GM12878 (cell line): ENCODE results near the gene DNAJB8. TPM values are rescaled to one million over a fixed set of nuclear protein-coding genes. Genes with fewer than 3 reads are reported as not detected.

Experiments
- ATAC-seq: fragments of 200-7000 bp; cut with Tn5 transposase; 3 replicates; pipeline ENCODE4 v1.9.1; 2020; ENCODE audit warnings: mild to moderate bottlenecking, moderate library complexity
- BruUV-seq: library from RNA; stranded (reverse); fragments of 400-500 nt; replicated peaks from 2 replicates; lab custom pipeline; 2021; lab: Mats Ljungman, UMichigan
- CTCF ChIA-PET: fragments of 300-600 bp; sonication (Branson Sonifier 250); formaldehyde crosslinking; extraction: SDS; loops from one replicate; lab custom pipeline; 2021; ENCODE audit warnings: inconsistent platforms; lab: Yijun Ruan, JAX
- POLR2A ChIA-PET: fragments of 350-600 bp; formaldehyde crosslinking; extraction: SDS; loops from one replicate; lab custom pipeline; 2021; ENCODE audit warnings: inconsistent platforms; lab: Charles Lee
- RAD21 ChIA-PET: fragments of 300-600 bp; sonication (Branson Sonifier 250); formaldehyde crosslinking; loops from one replicate; lab custom pipeline; 2023; ENCODE audit warnings: antibody characterized with exemption; ENCODE audit not compliant: unreplicated experiment; lab: Charles Lee
- SMC1A ChIA-PET: fragments of 300-600 bp; sonication (Branson Sonifier 250); formaldehyde crosslinking; loops from one replicate; lab custom pipeline; 2023; ENCODE audit not compliant: unreplicated experiment, uncharacterized antibody; lab: Charles Lee
- DNase-seq: peaks from one replicate; pipeline ENCODE4 v3.0.0-alpha.2; 2011; ENCODE audit warnings: low read depth, low spot score
- FAIRE-seq: peaks from 3 replicates; lab custom pipeline; 2011; peaks lifted over from hg19 to GRCh38; lab: Jason Lieb, UNC
- H2AFZ ChIP-seq: 2 replicates; pipeline ENCODE4 v1.6.0; 2011; ENCODE audit warnings: low read depth, low read length, control low read depth; ENCODE audit not compliant: control insufficient read depth
- H3K27ac ChIP-seq: 2 replicates; pipeline ENCODE4 v1.5.1; 2011; ENCODE audit warnings: control low read depth; ENCODE audit not compliant: control insufficient read depth, insufficient read depth
- H3K27me3 ChIP-seq, 2 experiments: replicated peaks in 1 of 2; 2 replicates each; pipeline versions ENCODE4 v1.6.0 to v1.6.1; 2011; ENCODE audit warnings: low read length in 1 of 2; ENCODE audit not compliant: control insufficient read depth in 2 of 2, insufficient read depth in 2 of 2
- H3K36me3 ChIP-seq, 2 experiments: 2 replicates each; pipeline ENCODE4 v1.5.1; 2011; ENCODE audit warnings: low read length in 1 of 2; ENCODE audit not compliant: control insufficient read depth in 2 of 2, insufficient read depth in 2 of 2
- H3K4me1 ChIP-seq: 2 replicates; pipeline ENCODE4 v1.6.1; 2011; ENCODE audit warnings: mild to moderate bottlenecking, low read length, moderate library complexity, mixed read lengths; ENCODE audit not compliant: control insufficient read depth, insufficient read depth
- H3K4me2 ChIP-seq: 2 replicates; pipeline ENCODE4 v1.6.0; 2011; ENCODE audit warnings: control low read depth; ENCODE audit not compliant: control insufficient read depth, insufficient read depth
- H3K4me3 ChIP-seq: fragments of 200-600 bp; sonication (generic); 2 replicates; pipeline ENCODE4 v1.5.1; 2016
- H3K79me2 ChIP-seq: 2 replicates; pipeline ENCODE4 v1.6.0; 2011; ENCODE audit warnings: low read length; ENCODE audit not compliant: control insufficient read depth, insufficient read depth
- H3K9ac ChIP-seq: 2 replicates; pipeline ENCODE4 v1.8.0; 2011; ENCODE audit warnings: low read length, control low read depth, mixed read lengths; ENCODE audit not compliant: control insufficient read depth, insufficient read depth
- H3K9me3 ChIP-seq: replicated peaks from 3 replicates; pipeline ENCODE4 v1.5.1; 2011; ENCODE audit warnings: mild to moderate bottlenecking, low read length; ENCODE audit not compliant: control insufficient read depth, insufficient read depth
- H4K20me1 ChIP-seq: 2 replicates; pipeline ENCODE4 v1.6.0; 2011; ENCODE audit not compliant: control insufficient read depth, insufficient read depth
- BHLHE40 ChIP-seq, 2 experiments: fragments of 450-650 bp in 1 of 2; IDR thresholded peaks; 2 replicates each; pipeline ENCODE4 v1.6.1; 2011 to 2017; ENCODE audit warnings: low read depth in 2 of 2, borderline replicate concordance in 1 of 2, improper control_type of control experiment in 1 of 2, low read length in 1 of 2, mild to moderate bottlenecking in 1 of 2
- BRCA1 ChIP-seq: IDR thresholded peaks from 2 replicates; pipeline ENCODE4 v1.6.1; 2011; ENCODE audit warnings: low read depth, low read length, improper control_type of control experiment
- ELK1 ChIP-seq: IDR thresholded peaks from 2 replicates; pipeline ENCODE4 v1.6.1; 2012; ENCODE audit warnings: low read depth, low read length, improper control_type of control experiment
- EZH2 ChIP-seq: IDR thresholded peaks from 2 replicates; pipeline ENCODE4 v1.6.1; 2012; ENCODE audit warnings: low read depth, mild to moderate bottlenecking, control low read depth, inconsistent platforms, low read length, borderline replicate concordance; ENCODE audit not compliant: control insufficient read depth
- IRF4 ChIP-seq: IDR thresholded peaks from 2 replicates; pipeline ENCODE4 v1.6.1; 2011; ENCODE audit warnings: low read depth, low read length
- MEF2A ChIP-seq: IDR thresholded peaks from 2 replicates; pipeline ENCODE4 v1.6.1; 2011; ENCODE audit warnings: low read depth, mild to moderate bottlenecking, low read length, moderate library complexity; ENCODE audit not compliant: insufficient read depth
- NFYA ChIP-seq: IDR thresholded peaks from 2 replicates; pipeline ENCODE4 v1.6.1; 2011; ENCODE audit warnings: low read depth, mild to moderate bottlenecking, low read length, improper control_type of control experiment, borderline replicate concordance
- PRDM15 ChIP-seq: fragments of 450-650 bp; formaldehyde crosslinking; IDR thresholded peaks from 2 replicates; pipeline ENCODE4 v1.4.0; 2020; ENCODE audit warnings: mild to moderate bottlenecking, moderate library complexity
- SRF ChIP-seq, 2 experiments: IDR thresholded peaks; 2 replicates each; pipeline ENCODE4 v1.6.1; 2011; ENCODE audit warnings: low read depth in 2 of 2, low read length in 2 of 2, mild to moderate bottlenecking in 1 of 2, moderate library complexity in 1 of 2
- ZNF217 ChIP-seq: fragments of 450-650 bp; IDR thresholded peaks from 2 replicates; pipeline ENCODE4 v1.6.1; 2017; ENCODE audit warnings: antibody characterized with exemption, mild to moderate bottlenecking
- WGBS: methylation state at CpG from one replicate; pipeline ENCODE4 v1.1.6; 2016; ENCODE audit warnings: low lambda C conversion rate; ENCODE audit not compliant: insufficient replicate concordance, insufficient coverage; ENCODE audit errors: missing lambda C conversion rate; 5-methylcytosine and 5-hydroxymethylcytosine counted together
- in situ Hi-C: fragments of 300-500 bp; cut with MboI; formaldehyde crosslinking; loops from 9 replicates; pipeline ENCODE4 v1.14.3; 2018; ENCODE audit warnings: mixed read lengths
- intact Hi-C: fragments of 100-400 bp; cut with micrococcal nuclease; formaldehyde crosslinking; loops from one replicate; pipeline ENCODE4 v1.14.2; 2022; ENCODE audit not compliant: unreplicated experiment
- polyA plus RNA-seq, 11 experiments: library from polyadenylated mRNA; depleted of rRNA in 4 of 11; unstranded in 6 of 11; stranded (reverse) in 5 of 11; fragments of >200 nt; fragmentation: Nextera tagmentation in 4 of 11; fragmentation: Illumina TruSeq in 1 of 11; extraction: Ambion mirVana in 4 of 11; extraction: Trizol in 1 of 11; gene quantifications; 1 replicate in 1 of 11; 2 replicates in 10 of 11; pipeline versions ENCODE4 v1.2.1 to v1.2.3, GENCODE V29; 2011 to 2016; ENCODE audit warnings: inconsistent platforms in 2 of 11, missing spikeins in 2 of 11, low read depth in 1 of 11
- total RNA-seq, 4 experiments: library from RNA; depleted of rRNA in 3 of 4; stranded (reverse); fragments of >200 nt in 3 of 4; fragmentation: Illumina TruSeq in 1 of 4; extraction: Trizol in 1 of 4; gene quantifications; 2 replicates each; pipeline versions ENCODE4 v1.2.1 to v1.2.3, GENCODE V29; 2013 to 2021
- TF ChIP-seq, protein P1 (sequence below): fragments of 450-650 bp; IDR thresholded peaks from 2 replicates; pipeline ENCODE4 v1.6.1; 2017; ENCODE audit warnings: low read depth, mild to moderate bottlenecking, moderate library complexity

The DNAJB8 gene
- total and polyA plus RNA-seq, 10 of the 15 experiments (the other 5 are each of a cell fraction or from before 2014, with no cell fraction given): not detected

DNA sequence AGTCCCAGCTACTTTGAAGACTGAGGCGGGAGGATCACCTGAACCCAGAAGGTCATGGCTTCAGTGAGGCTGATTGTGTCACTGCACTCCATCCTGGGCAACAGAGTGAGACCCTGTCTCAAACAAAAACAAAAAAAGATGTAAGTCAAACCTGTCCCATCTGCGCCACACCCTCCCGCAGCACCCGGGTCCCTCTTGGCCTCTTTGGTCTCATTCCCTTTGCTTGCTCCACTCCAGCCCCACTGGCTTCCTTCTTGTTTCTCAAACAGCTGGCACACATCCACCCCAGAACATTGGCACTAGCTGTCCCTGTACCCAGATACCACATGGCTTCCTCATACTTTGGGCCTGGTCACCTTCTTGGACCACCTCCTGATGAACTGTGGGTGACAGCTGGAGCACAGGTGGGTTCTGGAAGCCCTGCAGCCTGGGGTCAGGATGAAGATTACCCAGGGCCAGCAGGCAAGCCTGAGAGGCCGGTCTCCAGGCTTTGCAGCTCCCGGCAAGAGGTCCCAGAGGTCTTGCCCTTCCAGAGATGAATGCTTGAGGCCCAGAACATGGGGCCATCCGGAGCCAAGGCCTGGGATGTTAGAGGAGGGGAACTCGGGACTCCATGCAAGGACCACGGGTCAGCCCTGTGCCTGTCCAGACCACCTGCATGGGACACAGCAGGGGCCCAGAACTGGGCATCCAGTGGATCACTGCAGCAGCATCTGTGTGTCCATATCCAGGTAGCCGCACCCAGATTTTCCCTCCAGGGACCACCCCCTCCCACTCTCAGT, 37.3 kb upstream of the DNAJB8 start:
- H2AFZ ChIP-seq: no peak overlapping the region
- ChIA-PET CTCF (no interaction called here), POLR2A (no interaction called here), RAD21 (no interaction called here), SMC1A (no interaction called here)
- H3K27ac ChIP-seq: no peak overlapping the region
- no peak overlapping the region for H3K4me3 ChIP-seq
- in situ Hi-C loops (no loop called here), intact Hi-C loops (no loop called here)
- H3K36me3 ChIP-seq: no peaks in the 10 kb centered on the region
- no peaks in the 10 kb centered on the region for H3K4me1 ChIP-seq
- no peaks in the 10 kb centered on the region; a peak in 2 of 4 replicates for H3K27me3 ChIP-seq
- H4K20me1 ChIP-seq: no peaks in the 10 kb centered on the region
- ATAC-seq (no peak), FAIRE-seq (no peak), DNase-seq (no peak)
- no peak overlapping the region for H3K9ac ChIP-seq
- no TSS peak for BruUV-seq
- 47% methylated on average over 10 of the region's 10 CpGs for WGBS
- TF ChIP-seq ZNF217 (no peak), BHLHE40 (IDR thresholded peaks at IDR 0.05; ENCODE audit: borderline replicate concordance in 1 of 2, low read depth in 2 of 2, low read length in 1 of 2) (no peak), BRCA1 (no peak), NFYA (no peak), EZH2 (no peak), PRDM15 (CRISPR knock-in tag) (no peak), ELK1 (no peak), MEF2A (no peak), IRF4 (no peak), SRF (IDR thresholded peaks at IDR 0.05; ENCODE audit: low read depth in 2 of 2, low read length in 2 of 2) (no peak)
- TF ChIP-seq, protein P1, sequence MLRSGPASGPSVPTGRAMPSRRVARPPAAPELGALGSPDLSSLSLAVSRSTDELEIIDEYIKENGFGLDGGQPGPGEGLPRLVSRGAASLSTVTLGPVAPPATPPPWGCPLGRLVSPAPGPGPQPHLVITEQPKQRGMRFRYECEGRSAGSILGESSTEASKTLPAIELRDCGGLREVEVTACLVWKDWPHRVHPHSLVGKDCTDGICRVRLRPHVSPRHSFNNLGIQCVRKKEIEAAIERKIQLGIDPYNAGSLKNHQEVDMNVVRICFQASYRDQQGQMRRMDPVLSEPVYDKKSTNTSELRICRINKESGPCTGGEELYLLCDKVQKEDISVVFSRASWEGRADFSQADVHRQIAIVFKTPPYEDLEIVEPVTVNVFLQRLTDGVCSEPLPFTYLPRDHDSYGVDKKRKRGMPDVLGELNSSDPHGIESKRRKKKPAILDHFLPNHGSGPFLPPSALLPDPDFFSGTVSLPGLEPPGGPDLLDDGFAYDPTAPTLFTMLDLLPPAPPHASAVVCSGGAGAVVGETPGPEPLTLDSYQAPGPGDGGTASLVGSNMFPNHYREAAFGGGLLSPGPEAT: no peak
- no peaks in the 10 kb centered on the region for H3K79me2 ChIP-seq
- no peak overlapping the region for H3K4me2 ChIP-seq
- peaks cover 1% of the 10 kb centered on the region; the same call in 1 of the 3 replicates for H3K9me3 ChIP-seq
